KOPT-K1 (cell line): Measurements from ENCODE around the gene ITPKB.

Source experiments
- H3K27ac ChIP-seq: fragments of 200-600 bp; sonication (generic); 2 replicates; pipeline ENCODE4 v1.5.1; 2016; ENCODE audit warnings: antibody characterized with exemption, mild to moderate bottlenecking, low read depth, low read length; ENCODE audit not compliant: poor library complexity, severe bottlenecking
- H3K36me3 ChIP-seq: fragments of 200-600 bp; sonication (generic); 2 replicates; pipeline ENCODE4 v1.5.1; 2017; ENCODE audit warnings: antibody characterized with exemption, mild to moderate bottlenecking, low read length, moderate library complexity; ENCODE audit not compliant: insufficient read depth
- H3K9me3 ChIP-seq: fragments of 200-600 bp; sonication (generic); 2 replicates; pipeline ENCODE4 v1.5.1; 2017; ENCODE audit warnings: antibody characterized with exemption, low read length, mild to moderate bottlenecking; ENCODE audit not compliant: insufficient read depth, poor library complexity, severe bottlenecking

The ITPKB gene

GRCh38 chr1:226679853-226680516, 59.1 kb downstream of the ITPKB start:
- Histone ChIP-seq H3K36me3 (no peaks in the 10 kb centered on the region), H3K9me3 (no peaks in the 10 kb centered on the region), H3K27ac (no peak overlapping the region)

GRCh38 chr1:226679262-226679661, 59.8 kb downstream of the ITPKB start:
- peak overlapping the region; percentile 81 for H3K27ac ChIP-seq
- no peaks in the 10 kb centered on the region for H3K9me3 ChIP-seq
- no peaks in the 10 kb centered on the region for H3K36me3 ChIP-seq

- peak overlapping the region; percentile 81 for H3K27ac ChIP-seq
- H3K9me3 ChIP-seq = no peaks in the 10 kb centered on the region
- no peaks in the 10 kb centered on the region for H3K36me3 ChIP-seq
Measured at GRCh38 chr1:226678701-226679100, 60.4 kb downstream of the ITPKB start.

DNA sequence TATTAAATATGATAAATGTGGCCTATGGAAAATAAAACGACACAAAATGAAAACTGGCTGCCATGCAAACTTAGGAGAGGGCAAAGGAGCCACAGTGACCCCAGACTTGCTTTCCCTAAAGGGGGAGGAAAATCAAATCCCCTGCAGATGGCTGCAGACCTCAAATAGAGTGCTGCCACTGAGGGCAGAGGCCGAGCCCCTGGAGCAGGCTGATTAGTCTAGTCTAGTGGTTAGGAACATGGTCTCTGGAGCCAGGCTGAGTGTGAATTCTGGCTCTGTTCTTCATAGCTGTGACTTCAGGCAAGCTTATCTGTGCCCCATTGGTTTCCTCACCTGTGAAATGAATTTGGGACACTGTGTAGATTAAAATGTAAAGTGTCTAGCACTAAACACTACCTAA, 60.8 kb downstream of the ITPKB start:
- no peaks in the 10 kb centered on the region for H3K36me3 ChIP-seq
- H3K27ac ChIP-seq = peak overlapping the region; percentile 81
- no peaks in the 10 kb centered on the region for H3K9me3 ChIP-seq

DNA sequence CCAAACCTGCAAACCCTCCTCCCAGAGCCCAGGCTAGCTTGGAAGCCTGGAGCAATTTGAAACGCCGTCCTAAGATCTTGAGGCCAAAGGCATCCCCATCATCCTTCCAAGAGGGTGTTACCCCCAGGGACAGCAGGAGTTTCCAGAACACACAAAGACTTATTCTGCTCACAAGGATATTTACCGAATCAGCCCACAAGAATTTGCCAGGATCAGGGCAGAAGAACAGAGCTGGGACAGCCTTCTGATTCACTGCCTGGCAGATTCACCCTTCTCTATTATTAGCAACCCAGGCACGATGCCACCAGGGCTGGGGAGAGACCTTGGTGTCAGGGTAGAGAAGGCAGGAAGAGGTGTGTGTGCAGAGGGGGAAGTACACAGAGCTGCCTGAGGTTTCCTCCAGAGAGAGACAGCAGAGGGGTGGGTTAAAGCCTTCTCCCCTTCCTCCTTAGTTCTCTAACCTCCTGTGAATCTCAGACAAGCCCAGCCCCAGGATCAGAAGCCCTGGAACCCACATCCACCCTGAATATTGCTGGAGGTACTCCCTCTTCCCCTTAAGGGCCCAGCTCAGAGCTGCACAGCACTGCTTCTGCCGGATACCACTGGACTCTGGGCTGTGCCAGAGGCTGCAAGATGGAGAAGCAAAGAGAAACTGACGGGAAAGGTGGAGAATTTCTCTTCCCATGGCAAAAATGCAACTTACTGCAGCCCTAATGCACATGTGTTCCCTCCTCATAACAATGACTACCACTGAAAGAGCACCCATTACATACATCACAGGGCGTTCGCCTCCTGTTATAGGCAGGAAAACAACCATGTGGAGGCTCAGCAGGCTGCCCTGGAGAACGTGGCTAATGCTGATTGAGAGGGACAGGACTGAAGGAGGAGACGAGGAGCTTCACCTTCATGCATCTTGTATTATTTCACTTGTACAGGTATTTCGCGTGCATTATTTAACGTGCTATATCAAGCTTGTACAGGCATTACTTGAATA, 61.8 kb downstream of the ITPKB start:
- Histone ChIP-seq H3K9me3 (no peaks in the 10 kb centered on the region), H3K36me3 (no peaks in the 10 kb centered on the region), H3K27ac (peak overlapping the region; percentile 81)

DNA sequence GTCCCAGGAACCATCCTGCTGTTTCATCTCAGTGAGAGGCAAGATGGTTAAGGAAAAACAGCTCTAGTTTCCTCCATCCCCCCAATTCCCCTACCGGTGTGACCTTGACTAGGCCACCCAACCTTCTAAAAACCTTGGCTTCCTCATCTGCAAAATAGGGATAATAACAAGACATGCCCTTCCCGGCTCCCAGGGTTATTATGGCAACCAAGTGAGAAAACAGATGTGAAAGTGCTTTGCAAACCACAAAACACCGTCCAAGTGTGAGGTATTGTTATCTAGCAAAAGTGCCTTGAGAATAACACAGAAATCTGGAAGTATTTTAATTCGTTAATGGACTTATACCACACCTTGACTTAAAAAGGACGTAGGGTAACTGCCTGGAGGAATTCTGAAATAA, 62.7 kb downstream of the ITPKB start:
- Histone ChIP-seq H3K36me3 (no peaks in the 10 kb centered on the region), H3K9me3 (no peaks in the 10 kb centered on the region), H3K27ac (peak overlapping the region; percentile 81)

DNA sequence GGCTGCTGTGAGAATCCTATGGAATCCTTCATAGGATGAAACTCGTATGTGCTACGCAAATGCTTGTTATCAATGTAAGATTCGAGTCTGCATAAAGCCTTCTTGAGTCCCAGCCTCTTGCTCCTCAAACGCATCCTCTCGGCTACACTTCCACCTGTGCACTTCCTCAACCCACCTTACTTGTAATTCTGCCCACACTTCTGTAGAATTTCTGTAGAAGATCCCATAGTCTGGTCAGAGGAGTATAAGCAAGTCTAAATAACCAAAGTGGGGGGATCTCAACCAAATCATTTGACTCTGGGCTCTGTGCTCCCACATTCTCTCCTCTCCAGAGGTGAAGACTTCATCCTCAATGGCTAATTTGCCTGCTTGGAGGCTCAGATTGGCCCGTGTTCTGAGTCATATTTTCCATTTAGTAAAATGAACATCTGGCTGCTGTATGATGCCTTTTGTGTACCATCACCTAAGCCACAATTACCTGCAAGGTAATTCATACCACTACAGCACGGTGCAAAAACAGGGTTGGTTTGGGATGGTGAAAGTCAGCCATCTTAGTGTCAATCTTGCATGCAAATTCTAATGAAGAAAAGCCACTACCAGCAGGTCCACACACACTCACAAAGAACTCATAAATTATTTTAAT, 63.2 kb downstream of the ITPKB start:
- Histone ChIP-seq H3K9me3 (no peaks in the 10 kb centered on the region), H3K27ac (peak overlapping the region; percentile 81), H3K36me3 (no peaks in the 10 kb centered on the region)

- H3K9me3 ChIP-seq = no peaks in the 10 kb centered on the region
- no peaks in the 10 kb centered on the region for H3K36me3 ChIP-seq
- H3K27ac ChIP-seq = peak overlapping the region; percentile 81
Measured at GRCh38 chr1:226674892-226675714, 64.0 kb downstream of the ITPKB start.

DNA sequence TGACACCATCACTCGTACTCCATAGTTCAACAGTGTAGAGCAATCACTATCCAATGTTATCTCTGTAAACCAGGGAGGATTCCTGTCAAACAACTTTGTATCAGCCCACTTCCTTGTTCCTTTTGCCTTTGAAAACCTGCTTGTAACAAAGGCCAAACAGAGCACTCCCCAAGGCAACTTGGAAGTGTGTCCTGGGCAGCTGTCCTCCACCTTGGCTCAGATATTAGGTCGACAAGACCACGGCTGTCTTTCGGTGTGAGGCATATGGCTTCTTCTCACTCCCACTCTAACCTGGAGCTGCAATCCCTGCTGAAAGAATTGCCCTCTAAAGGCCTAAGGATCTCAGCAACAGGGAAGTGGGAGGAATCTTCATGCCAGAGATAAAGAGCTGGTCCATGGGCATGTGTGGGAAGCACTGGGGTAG, 66.7 kb downstream of the ITPKB start:
- Histone ChIP-seq H3K36me3 (no peaks in the 10 kb centered on the region), H3K9me3 (no peaks in the 10 kb centered on the region), H3K27ac (no peak overlapping the region)

GRCh38 chr1:226671277-226671676, 67.8 kb downstream of the ITPKB start:
- H3K27ac ChIP-seq = no peak overlapping the region

DNA sequence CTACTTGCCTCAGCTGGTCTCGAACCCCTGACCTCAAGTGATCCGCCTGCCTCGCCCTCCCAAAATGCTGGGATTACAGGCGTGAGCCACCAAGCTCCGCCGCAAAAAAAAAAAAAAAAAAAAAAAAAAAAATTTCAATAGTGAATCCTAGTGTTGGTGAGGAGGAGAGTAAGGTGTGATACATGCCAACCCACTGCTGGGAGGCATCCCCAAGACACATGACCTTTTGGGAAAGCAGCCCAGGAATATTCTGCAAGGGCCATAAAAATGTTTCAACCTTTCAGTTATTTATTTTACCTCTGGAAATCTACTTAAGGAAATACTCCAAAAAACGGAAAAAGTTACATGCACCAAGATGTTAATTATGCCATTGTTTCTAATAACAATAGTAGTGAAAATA, 69.0 kb downstream of the ITPKB start:
- no peak overlapping the region for H3K27ac ChIP-seq
- H3K9me3 ChIP-seq = no peaks in the 10 kb centered on the region
- no peaks in the 10 kb centered on the region for H3K36me3 ChIP-seq

More at GRCh38 chr1:226671277-226671676, 67.8 kb downstream of the ITPKB start:
- no peaks in the 10 kb centered on the region for H3K9me3 ChIP-seq
- no peaks in the 10 kb centered on the region for H3K36me3 ChIP-seq

- no peaks in the 10 kb centered on the region for H3K9me3 ChIP-seq
- no peak overlapping the region for H3K27ac ChIP-seq
- no peaks in the 10 kb centered on the region for H3K36me3 ChIP-seq
Measured at GRCh38 chr1:226668173-226668560, 70.9 kb downstream of the ITPKB start.

DNA sequence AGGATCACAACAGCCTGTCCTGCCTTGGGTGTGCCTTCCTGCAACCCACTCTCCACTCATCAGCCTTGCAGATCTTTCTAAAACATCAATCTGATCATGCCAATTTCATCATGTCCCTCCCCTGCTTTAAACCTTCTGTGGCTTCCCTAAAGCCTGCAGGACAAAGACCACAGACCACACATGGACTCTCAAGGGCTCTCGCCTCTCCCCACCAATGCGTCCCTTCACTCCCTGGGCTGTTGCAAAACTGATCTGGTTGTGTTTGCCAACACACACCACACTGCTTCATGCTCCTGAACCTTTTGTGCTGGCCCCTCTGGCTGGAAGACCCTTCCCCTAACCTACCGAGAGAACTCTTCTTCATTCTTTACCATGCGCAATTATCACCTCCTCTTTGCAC, 72.4 kb downstream of the ITPKB start:
- Histone ChIP-seq H3K27ac (no peak overlapping the region), H3K36me3 (no peaks in the 10 kb centered on the region), H3K9me3 (no peaks in the 10 kb centered on the region)

GRCh38 chr1:226666164-226666506, 72.9 kb downstream of the ITPKB start:
- no peak overlapping the region for H3K27ac ChIP-seq
- H3K9me3 ChIP-seq = no peaks in the 10 kb centered on the region
- H3K36me3 ChIP-seq = no peaks in the 10 kb centered on the region
